Activated T-helper 1 cell treated with anti-CD3 and anti-CD28 coated beads, Interleukin-12 subunit alpha, Interleukin-12 subunit beta, Interleukin-2, Interleukin-4 antibody, amounts not matched to agents 30 ng/mL and 10 ng/mL and 1 ng/mL, durations not matched to agents 14 hours and 24 hours and 36 hours (primary cell): ENCODE measurements around the gene SCGN. TPM values are rescaled to one million over a fixed set of nuclear protein-coding genes. Genes with fewer than 3 reads are reported as not detected.

Source experiments
- DNase-seq: peaks from one replicate; pipeline ENCODE4 v3.0.0; 2021; ENCODE audit warnings: low spot score
- H3K27ac Mint-ChIP-seq: one replicate; pipeline ENCODE4 v1.8.0; 2021; ENCODE audit warnings: mild to moderate bottlenecking, mixed read lengths
- H3K27me3 Mint-ChIP-seq: one replicate; pipeline ENCODE4 v1.8.0; 2022; ENCODE audit warnings: mild to moderate bottlenecking, moderate library complexity, mixed read lengths; ENCODE audit not compliant: insufficient read depth
- H3K36me3 Mint-ChIP-seq: one replicate; pipeline ENCODE4 v1.8.0; 2021; ENCODE audit warnings: low read depth, mixed read lengths
- H3K4me1 Mint-ChIP-seq: one replicate; pipeline ENCODE4 v1.8.0; 2021; ENCODE audit warnings: low read depth, mixed read lengths
- H3K4me3 Mint-ChIP-seq: one replicate; pipeline ENCODE4 v1.8.0; 2021; ENCODE audit warnings: mild to moderate bottlenecking, moderate library complexity, mixed read lengths
- H3K9me3 Mint-ChIP-seq: one replicate; pipeline ENCODE4 v1.8.0; 2021; ENCODE audit warnings: mixed read lengths
- intact Hi-C: fragments of 100-400 bp; cut with micrococcal nuclease; formaldehyde crosslinking; loops from one replicate; pipeline ENCODE4 v1.15.1; 2024
- total RNA-seq: library from RNA; stranded (reverse); gene quantifications from 2 replicates; pipeline ENCODE4 v1.2.3, GENCODE V29; 2022

SCGN gene
- total RNA-seq, 1 donor from 2014 or later = not detected

- Mint-ChIP-seq H3K9me3 (no peaks in the 10 kb centered on the region), H3K4me1 (no peaks in the 10 kb centered on the region), H3K36me3 (no peaks in the 10 kb centered on the region), H3K27ac (no peak overlapping the region), H3K27me3 (peaks cover 11% of the 10 kb centered on the region), H3K4me3 (no peak overlapping the region)
- DNase-seq = no peak
- intact Hi-C loops = no loop called here
Measured at GRCh38 chr6:25699649-25700048, 47.6 kb downstream of the SCGN start.

DNA sequence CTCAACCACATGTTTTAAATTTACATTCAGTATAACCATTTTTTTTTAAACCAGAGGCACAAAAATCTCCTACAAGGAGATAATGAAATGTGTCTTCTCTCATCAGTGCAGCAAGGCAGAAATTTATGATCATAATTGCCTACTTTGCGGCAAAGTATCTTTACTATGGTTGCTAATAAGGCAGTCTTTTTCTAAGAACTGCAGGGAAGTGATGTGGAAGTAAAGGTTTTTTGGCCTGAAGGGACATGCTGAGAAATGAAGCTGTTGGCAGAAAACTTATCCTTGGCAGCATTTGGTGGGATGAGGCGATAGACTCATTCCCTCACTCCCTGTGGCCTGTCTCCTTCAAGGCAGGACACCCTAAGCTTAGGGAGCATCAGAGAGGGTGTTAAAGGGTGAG lies 48.7 kb downstream of the SCGN start:
- Mint-ChIP-seq H3K27me3 (peaks cover 5% of the 10 kb centered on the region), H3K4me1 (no peaks in the 10 kb centered on the region)
- intact Hi-C loops = no loop called here

GRCh38 chr6:25701807-25702206 lies 49.8 kb downstream of the SCGN start:
- no peak for DNase-seq
- Mint-ChIP-seq H3K4me1 (no peaks in the 10 kb centered on the region), H3K4me3 (no peak overlapping the region), H3K9me3 (no peaks in the 10 kb centered on the region), H3K36me3 (no peaks in the 10 kb centered on the region), H3K27ac (no peak overlapping the region), H3K27me3 (peaks cover 3% of the 10 kb centered on the region)
- intact Hi-C loops = no loop called here

More for the DNA sequence above, 48.7 kb downstream of the SCGN start:
- Mint-ChIP-seq H3K36me3 (no peaks in the 10 kb centered on the region), H3K9me3 (no peaks in the 10 kb centered on the region), H3K4me3 (no peak overlapping the region), H3K27ac (no peak overlapping the region)
- DNase-seq = no peak

DNA sequence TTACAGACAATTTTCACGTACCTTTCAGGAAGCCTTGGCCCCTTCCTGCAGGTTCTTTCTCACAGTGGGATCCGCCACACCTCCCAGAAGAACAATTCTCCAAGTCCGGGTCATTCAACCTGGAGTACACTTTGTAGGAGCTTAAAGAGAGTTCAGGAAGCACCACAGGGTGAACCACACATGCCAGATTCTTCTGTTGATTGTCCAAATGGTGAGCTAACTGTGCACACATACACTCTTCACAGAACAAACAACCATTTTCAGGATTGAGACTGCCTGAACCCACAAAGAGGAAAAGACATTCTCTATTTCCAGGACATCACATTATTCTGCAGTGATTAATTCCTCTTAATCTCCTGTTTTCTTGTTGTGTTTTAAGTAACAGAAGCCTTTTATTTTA lies 51.0 kb downstream of the SCGN start:
- intact Hi-C loops = no loop called here
- no peak overlapping the region for H3K27ac Mint-ChIP-seq
- H3K4me3 Mint-ChIP-seq = no peak overlapping the region
- no peaks in the 10 kb centered on the region for H3K9me3 Mint-ChIP-seq
- no peaks in the 10 kb centered on the region for H3K36me3 Mint-ChIP-seq
- no peak for DNase-seq
- no peaks in the 10 kb centered on the region for H3K4me1 Mint-ChIP-seq
- H3K27me3 Mint-ChIP-seq = peaks cover 5% of the 10 kb centered on the region

DNA sequence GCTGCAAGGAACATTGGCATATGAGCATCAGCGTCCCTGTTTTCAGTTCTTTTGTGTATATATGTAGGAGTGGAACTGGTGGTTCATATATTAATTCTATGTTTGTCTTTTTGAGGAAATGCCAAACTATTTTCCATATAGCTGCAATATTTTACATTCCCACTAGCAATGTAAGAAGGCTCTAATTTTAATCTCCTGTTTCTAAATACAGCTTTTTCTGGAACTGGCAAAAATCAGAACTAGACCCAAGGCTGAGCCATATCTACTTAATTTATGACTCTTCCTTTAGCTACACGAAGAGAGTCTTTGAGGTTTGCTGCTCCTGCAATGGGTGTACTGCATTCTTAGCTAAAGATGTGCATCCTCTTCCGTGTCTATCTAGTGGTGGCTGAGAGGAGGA lies 52.0 kb downstream of the SCGN start:
- peaks cover 5% of the 10 kb centered on the region for H3K27me3 Mint-ChIP-seq
- H3K27ac Mint-ChIP-seq = no peak overlapping the region
- no peaks in the 10 kb centered on the region for H3K9me3 Mint-ChIP-seq
- H3K36me3 Mint-ChIP-seq = no peaks in the 10 kb centered on the region
- no peak for DNase-seq
- intact Hi-C loops = no loop called here
- H3K4me1 Mint-ChIP-seq = no peaks in the 10 kb centered on the region
- H3K4me3 Mint-ChIP-seq = no peak overlapping the region

GRCh38 chr6:25706314-25707014 lies 54.4 kb downstream of the SCGN start:
- DNase-seq = no peak
- Mint-ChIP-seq H3K36me3 (no peaks in the 10 kb centered on the region), H3K27me3 (peaks cover 5% of the 10 kb centered on the region), H3K4me3 (no peak overlapping the region), H3K27ac (no peak overlapping the region), H3K9me3 (no peaks in the 10 kb centered on the region), H3K4me1 (no peaks in the 10 kb centered on the region)
- intact Hi-C loops = no loop called here

DNA sequence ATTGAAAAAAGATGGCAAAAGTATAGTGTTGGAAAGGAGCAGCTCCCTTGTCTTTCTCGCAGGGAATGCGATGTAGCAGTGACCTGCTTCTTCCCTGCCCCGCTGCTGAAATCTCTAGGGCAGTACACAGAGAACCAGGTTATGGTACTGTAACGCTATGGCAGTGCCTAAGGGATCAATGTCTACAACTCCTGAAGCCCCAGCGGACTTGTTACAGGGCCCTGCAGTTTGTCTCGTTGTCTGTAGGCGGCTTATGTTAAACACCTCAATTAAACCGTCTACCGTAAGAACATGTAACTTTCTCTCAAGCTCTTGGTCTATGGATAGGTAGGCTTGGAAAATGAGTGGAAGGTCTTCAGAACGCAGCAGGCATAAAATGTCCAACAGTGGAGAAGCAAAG lies 57.7 kb downstream of the SCGN start:
- Mint-ChIP-seq H3K4me3 (no peak overlapping the region), H3K27ac (no peak overlapping the region), H3K27me3 (peaks cover 9% of the 10 kb centered on the region), H3K9me3 (no peaks in the 10 kb centered on the region), H3K4me1 (no peaks in the 10 kb centered on the region), H3K36me3 (no peaks in the 10 kb centered on the region)
- no peak for DNase-seq
- intact Hi-C loops = no loop called here

DNA sequence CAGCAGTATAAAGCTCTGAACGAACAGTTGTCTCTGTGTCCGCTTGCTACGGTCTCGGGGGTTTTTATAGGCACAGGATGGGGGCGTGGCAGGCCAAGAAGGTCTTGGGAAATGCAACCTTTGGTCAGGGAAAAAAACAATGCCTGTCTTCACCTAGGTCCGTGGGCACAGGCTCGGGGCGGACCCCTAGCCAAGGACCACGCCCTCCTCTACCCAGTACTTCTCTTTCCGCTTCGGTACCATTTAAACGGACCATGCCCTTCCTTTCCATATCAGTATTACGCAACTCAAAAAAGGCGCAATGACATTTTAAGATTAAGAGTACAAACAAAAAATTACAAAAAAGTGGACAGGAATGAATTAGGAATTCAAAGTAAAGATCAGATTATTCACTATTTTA lies 58.3 kb downstream of the SCGN start:
- Mint-ChIP-seq H3K27me3 (peaks cover 9% of the 10 kb centered on the region), H3K27ac (no peak overlapping the region), H3K36me3 (no peaks in the 10 kb centered on the region), H3K4me1 (no peaks in the 10 kb centered on the region), H3K4me3 (no peak overlapping the region), H3K9me3 (no peaks in the 10 kb centered on the region)
- intact Hi-C loops = no loop called here
- no peak for DNase-seq

- Mint-ChIP-seq H3K9me3 (no peaks in the 10 kb centered on the region), H3K27me3 (peaks cover 4% of the 10 kb centered on the region)
- intact Hi-C loops = no loop called here
Measured at GRCh38 chr6:25713824-25714223, 61.8 kb downstream of the SCGN start.

GRCh38 chr6:25714765-25715164 lies 62.8 kb downstream of the SCGN start:
- Mint-ChIP-seq H3K36me3 (no peaks in the 10 kb centered on the region), H3K27me3 (peaks cover 4% of the 10 kb centered on the region), H3K4me1 (no peaks in the 10 kb centered on the region), H3K27ac (no peak overlapping the region), H3K4me3 (no peak overlapping the region), H3K9me3 (no peaks in the 10 kb centered on the region)
- intact Hi-C loops = no loop called here
- DNase-seq = no peak

More at GRCh38 chr6:25713824-25714223, 61.8 kb downstream of the SCGN start:
- no peaks in the 10 kb centered on the region for H3K4me1 Mint-ChIP-seq
- no peak overlapping the region for H3K4me3 Mint-ChIP-seq
- H3K27ac Mint-ChIP-seq = no peak overlapping the region
- no peaks in the 10 kb centered on the region for H3K36me3 Mint-ChIP-seq
- no peak for DNase-seq

DNA sequence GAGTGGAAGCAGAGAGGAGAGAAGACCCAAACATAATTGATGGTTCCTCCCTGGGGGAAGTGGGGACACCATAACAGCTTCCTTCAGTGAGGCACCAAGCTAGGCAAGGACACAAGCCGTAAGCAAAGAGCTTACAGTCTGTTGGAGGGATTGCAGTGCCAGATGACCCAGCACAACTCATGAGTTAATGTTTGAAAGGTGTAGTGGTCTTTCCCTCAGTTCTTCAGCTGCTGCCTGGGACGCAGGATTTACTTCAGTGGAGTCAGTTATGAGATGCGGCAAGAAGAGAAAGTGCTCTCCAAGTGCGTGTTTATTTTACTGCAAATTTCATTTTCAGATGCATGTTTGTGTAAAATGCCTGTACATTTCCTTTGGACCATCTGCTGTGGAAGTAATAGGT lies 63.8 kb downstream of the SCGN start:
- no peak for DNase-seq
- no peaks in the 10 kb centered on the region for H3K9me3 Mint-ChIP-seq
- no peak overlapping the region for H3K4me3 Mint-ChIP-seq
- intact Hi-C loops = no loop called here
- no peaks in the 10 kb centered on the region for H3K4me1 Mint-ChIP-seq
- H3K27me3 Mint-ChIP-seq = peaks cover 7% of the 10 kb centered on the region
- H3K36me3 Mint-ChIP-seq = no peaks in the 10 kb centered on the region
- no peak overlapping the region for H3K27ac Mint-ChIP-seq

- Mint-ChIP-seq H3K36me3 (no peaks in the 10 kb centered on the region), H3K27me3 (peaks cover 7% of the 10 kb centered on the region), H3K4me1 (no peaks in the 10 kb centered on the region), H3K4me3 (no peak overlapping the region), H3K9me3 (no peaks in the 10 kb centered on the region), H3K27ac (no peak overlapping the region)
- intact Hi-C loops = loop anchor here (2.0 kb wide), 1 partner anchor 495 kb away; no protein-coding TSS in a partner anchor
- DNase-seq = no peak
Measured at GRCh38 chr6:25717866-25718740, 66.1 kb downstream of the SCGN start.

DNA sequence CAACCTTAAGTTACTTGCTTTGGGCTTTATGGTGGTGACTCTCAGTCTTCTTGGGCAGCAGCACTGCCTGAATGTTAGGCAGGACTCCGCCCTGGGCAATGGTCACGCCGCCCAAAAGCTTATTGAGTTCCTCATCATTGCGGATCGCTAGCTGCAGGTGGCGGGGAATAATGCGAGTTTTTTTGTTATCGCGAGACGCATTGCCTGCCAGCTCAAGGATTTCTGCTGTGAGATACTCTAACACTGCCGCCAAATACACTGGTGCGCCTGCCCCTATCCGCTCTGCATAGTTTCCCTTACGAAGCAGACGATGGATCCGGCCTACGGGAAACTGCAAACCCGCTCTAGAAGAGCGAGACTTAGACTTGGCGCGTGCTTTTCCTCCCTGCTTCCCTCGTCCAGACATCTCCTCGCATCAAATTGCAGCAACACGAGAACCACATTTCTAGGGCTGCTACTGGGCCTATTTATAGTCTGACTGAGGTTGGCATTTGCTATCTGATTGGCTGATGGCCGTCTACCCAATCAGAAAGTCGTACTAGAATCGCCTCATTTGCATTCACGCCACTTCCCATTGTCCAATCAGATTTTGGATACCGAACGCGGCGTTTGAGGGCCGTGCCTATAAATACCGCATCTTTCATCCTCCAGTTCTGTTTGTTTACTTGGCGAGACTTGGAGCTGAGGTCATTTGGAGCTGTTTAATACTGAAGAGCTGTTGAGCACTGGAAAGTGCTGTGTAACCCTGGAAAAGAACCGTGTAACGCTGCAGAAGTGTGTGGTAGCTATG lies 74.3 kb downstream of the SCGN start:
- H3K4me3 Mint-ChIP-seq = no peak overlapping the region
- no peaks in the 10 kb centered on the region for H3K9me3 Mint-ChIP-seq
- no peaks in the 10 kb centered on the region for H3K36me3 Mint-ChIP-seq
- peaks cover 18% of the 10 kb centered on the region for H3K27me3 Mint-ChIP-seq
- no peaks in the 10 kb centered on the region for H3K4me1 Mint-ChIP-seq
- H3K27ac Mint-ChIP-seq = no peak overlapping the region
- DNase-seq = no peak
- intact Hi-C loops = no loop called here
